DOHH2 (cell line): Measurements from ENCODE around the gene MYO7B.

Source experiments
- H3F3A ChIP-seq: fragments of 200-600 bp; sonication (generic), shearing (Covaris generic); 2 replicates; pipeline ENCODE4 v1.6.0; 2016; ENCODE audit warnings: antibody characterized with exemption, mild to moderate bottlenecking; ENCODE audit not compliant: control insufficient read depth, insufficient read depth
- H3K27ac ChIP-seq: fragments of 200-600 bp; sonication (generic); 2 replicates; pipeline ENCODE4 v1.5.1; 2014; ENCODE audit warnings: low read depth, mild to moderate bottlenecking, low read length, moderate library complexity
- H3K27me3 ChIP-seq: fragments of 200-600 bp; sonication (generic); 2 replicates; pipeline ENCODE4 v1.6.1; 2014; ENCODE audit warnings: mild to moderate bottlenecking, low read length, mixed read lengths; ENCODE audit not compliant: control insufficient read depth
- H3K36me3 ChIP-seq: fragments of 200-600 bp; sonication (generic); 2 replicates; pipeline ENCODE4 v1.6.1; 2014; ENCODE audit warnings: mild to moderate bottlenecking, low read length, moderate library complexity, mixed read lengths; ENCODE audit not compliant: control insufficient read depth
- H3K4me1 ChIP-seq: fragments of 200-600 bp; sonication (generic); 2 replicates; pipeline ENCODE4 v1.6.1; 2014; ENCODE audit warnings: mild to moderate bottlenecking, low read length, mixed read lengths; ENCODE audit not compliant: control insufficient read depth
- H3K4me2 ChIP-seq: fragments of 200-600 bp; sonication (generic); 2 replicates; pipeline ENCODE4 v1.6.0; 2014; ENCODE audit warnings: mild to moderate bottlenecking, low read length, moderate library complexity
- H3K4me3 ChIP-seq: fragments of 200-600 bp; sonication (generic); 2 replicates; pipeline ENCODE4 v1.5.1; 2014; ENCODE audit warnings: mild to moderate bottlenecking, low read length, mixed read lengths
- H3K79me2 ChIP-seq: fragments of 200-600 bp; sonication (generic); 2 replicates; pipeline ENCODE4 v1.6.1; 2014; ENCODE audit warnings: mild to moderate bottlenecking, low read length, mixed read lengths; ENCODE audit not compliant: control insufficient read depth
- H3K9me2 ChIP-seq: fragments of 200-600 bp; sonication (generic); replicated peaks from 2 replicates; pipeline ENCODE4 v1.6.1; 2014; ENCODE audit warnings: mild to moderate bottlenecking, low read length, mixed read lengths; ENCODE audit not compliant: control insufficient read depth
- H3K9me3 ChIP-seq: fragments of 200-600 bp; sonication (generic); 2 replicates; pipeline ENCODE4 v1.6.1; 2014; ENCODE audit warnings: antibody characterized with exemption, low read length, mixed read lengths; ENCODE audit not compliant: control insufficient read depth, insufficient read depth
- H4K20me1 ChIP-seq: fragments of 200-600 bp; sonication (generic); 2 replicates; pipeline ENCODE4 v1.6.0; 2014; ENCODE audit warnings: low read depth, mild to moderate bottlenecking, antibody characterized with exemption, low read length, moderate library complexity; ENCODE audit not compliant: control insufficient read depth, insufficient read depth
- CTCF ChIP-seq: fragments of 200-600 bp; sonication (generic); IDR thresholded peaks from one replicate; pipeline ENCODE4 v1.5.1; 2014; ENCODE audit warnings: antibody characterized with exemption, mild to moderate bottlenecking, low read depth, low read length; ENCODE audit not compliant: poor library complexity, severe bottlenecking
- EZH2phosphoT487 ChIP-seq: fragments of 200-600 bp; sonication (generic); IDR thresholded peaks from 2 replicates; pipeline ENCODE4 v1.6.1; 2017; ENCODE audit warnings: borderline replicate concordance, mild to moderate bottlenecking, antibody characterized with exemption, low read length, moderate library complexity, mixed read lengths

The MYO7B gene

DNA sequence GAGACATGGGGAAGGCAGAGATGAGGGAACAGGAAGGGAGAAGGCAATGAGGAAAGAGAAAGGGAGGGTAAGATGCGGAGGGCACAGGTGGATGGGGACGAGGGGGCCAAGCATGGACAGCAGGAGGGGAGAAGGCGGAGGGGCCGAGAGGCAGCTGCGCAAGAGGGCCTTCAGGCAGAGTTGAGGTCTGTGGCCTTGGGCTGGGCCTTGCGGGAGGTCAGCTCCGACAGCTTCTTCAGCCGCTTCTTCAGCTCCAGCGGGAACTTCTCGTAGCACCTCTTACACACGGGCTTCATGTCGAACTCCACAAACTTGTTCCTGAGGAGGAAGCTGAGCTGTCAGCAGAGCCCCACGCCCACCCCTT is 103.6 kb downstream of the MYO7B start:
- TF ChIP-seq EZH2phosphoT487, result no peak
- TF ChIP-seq CTCF, result no peak
- H3K79me2 ChIP-seq, result no peaks in the 10 kb centered on the region
- H3K4me3 ChIP-seq, result no peak overlapping the region
- peak overlapping the region; percentile 64 for H3K27ac ChIP-seq
- peaks cover 67% of the 10 kb centered on the region for H3K4me1 ChIP-seq
- H3K9me2 ChIP-seq, result no peaks in the 10 kb centered on the region
- no peaks in the 10 kb centered on the region for H3K27me3 ChIP-seq
- H3K9me3 ChIP-seq, result no peaks in the 10 kb centered on the region
- 0 out of 2 replicates have a peak, but pooled peaks cover 4% of the 10 kb centered on the region for H3F3A ChIP-seq
- no peaks in the 10 kb centered on the region for H3K36me3 ChIP-seq
- H4K20me1 ChIP-seq, result no peaks in the 10 kb centered on the region
- H3K4me2 ChIP-seq, result peak overlapping the region; percentile 49

DNA sequence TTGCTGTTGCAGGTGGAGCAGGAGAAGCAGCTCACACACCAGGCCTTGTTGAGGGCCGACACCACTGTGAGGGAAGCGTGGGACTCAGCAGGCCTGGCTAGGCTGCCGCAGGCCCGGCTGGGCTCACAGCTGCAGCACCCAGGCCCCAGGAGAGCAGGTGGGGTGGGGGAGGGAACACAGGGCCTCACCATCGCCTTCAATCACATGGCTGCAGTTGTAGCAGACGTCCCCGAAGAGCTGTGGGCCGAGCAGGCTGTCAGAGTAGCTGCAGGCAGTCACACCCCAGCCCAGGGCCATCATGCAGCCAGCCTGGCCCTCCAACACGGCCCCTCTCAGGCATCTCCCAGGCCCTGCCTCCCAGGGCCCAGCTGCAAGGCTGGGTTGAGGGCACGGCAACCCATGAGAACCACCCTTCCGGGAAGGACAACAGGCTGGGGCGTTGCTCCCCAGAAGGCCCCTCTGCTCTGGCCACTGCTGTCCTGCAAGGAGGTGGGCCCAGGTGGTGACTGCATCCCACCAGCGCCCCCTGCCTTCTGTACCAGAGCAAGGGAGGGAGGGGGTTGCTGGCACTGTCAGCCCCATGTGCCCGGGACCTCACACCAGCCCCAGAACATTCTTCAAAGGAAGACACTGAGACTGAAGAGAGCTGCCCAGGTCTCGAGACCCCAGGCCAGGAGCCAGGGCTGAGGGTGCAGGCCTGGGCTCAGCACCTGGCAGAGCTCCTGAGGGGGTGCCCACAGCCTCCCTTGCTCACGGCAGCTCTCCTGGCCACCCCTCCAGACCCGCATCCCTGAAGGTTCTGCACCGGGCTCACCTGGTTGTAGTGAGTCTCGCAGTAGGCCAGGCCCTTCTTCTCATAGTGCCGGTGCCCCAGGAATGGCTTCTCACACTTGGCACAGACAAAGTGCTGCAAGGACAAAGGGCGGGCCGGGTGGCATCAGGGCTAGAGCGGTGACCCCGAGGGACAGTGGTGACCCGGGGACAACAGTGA is 104.9 kb downstream of the MYO7B start:
- H3K9me2 ChIP-seq, result no peaks in the 10 kb centered on the region
- peak overlapping the region; percentile 49 for H3K4me2 ChIP-seq
- 0 out of 2 replicates have a peak, but pooled peaks cover 4% of the 10 kb centered on the region for H3F3A ChIP-seq
- no peaks in the 10 kb centered on the region for H3K79me2 ChIP-seq
- no peaks in the 10 kb centered on the region for H4K20me1 ChIP-seq
- H3K4me3 ChIP-seq, result peak overlapping the region; percentile 23
- peaks cover 60% of the 10 kb centered on the region for H3K4me1 ChIP-seq
- no peak for TF ChIP-seq EZH2phosphoT487
- peak; percentile 47 for TF ChIP-seq CTCF
- H3K36me3 ChIP-seq, result no peaks in the 10 kb centered on the region
- peak overlapping the region; percentile 64 for H3K27ac ChIP-seq
- no peaks in the 10 kb centered on the region for H3K27me3 ChIP-seq
- H3K9me3 ChIP-seq, result no peaks in the 10 kb centered on the region

DNA sequence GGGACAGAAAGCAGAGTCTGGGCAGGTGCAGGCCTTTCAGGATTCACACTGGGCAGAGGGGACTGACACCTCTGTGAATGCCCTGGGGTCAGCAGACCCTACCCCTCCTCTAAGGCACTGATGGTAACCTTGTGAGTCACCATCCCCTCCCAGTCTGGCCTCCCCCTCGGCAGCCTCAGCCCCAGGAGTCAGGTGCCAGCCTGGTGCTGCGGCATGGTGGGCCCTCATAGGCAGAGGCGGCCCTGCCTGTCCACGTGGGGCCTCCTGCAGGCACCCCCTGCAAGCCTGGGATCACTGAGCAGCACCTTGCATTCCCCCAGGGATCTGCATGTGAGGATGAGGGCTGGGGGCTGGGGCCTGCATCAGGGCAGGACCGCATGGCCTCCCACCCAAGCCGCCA is 105.7 kb downstream of the MYO7B start:
- peaks cover 60% of the 10 kb centered on the region for H3K4me1 ChIP-seq
- H3K4me3 ChIP-seq, result no peak overlapping the region
- H4K20me1 ChIP-seq, result no peaks in the 10 kb centered on the region
- no peak for TF ChIP-seq CTCF
- TF ChIP-seq EZH2phosphoT487, result no peak
- H3K36me3 ChIP-seq, result no peaks in the 10 kb centered on the region
- no peaks in the 10 kb centered on the region for H3K9me3 ChIP-seq
- no peaks in the 10 kb centered on the region for H3K27me3 ChIP-seq
- H3K27ac ChIP-seq, result no peak overlapping the region
- H3K4me2 ChIP-seq, result peak overlapping the region; percentile 38; the same call in 1 of the 2 replicates
- H3F3A ChIP-seq, result 0 out of 2 replicates have a peak, but pooled peaks cover 4% of the 10 kb centered on the region
- no peaks in the 10 kb centered on the region for H3K9me2 ChIP-seq
- no peaks in the 10 kb centered on the region for H3K79me2 ChIP-seq
